Activated CD4-positive, alpha-beta memory T cell treated with anti-CD3 and anti-CD28 coated beads, Interleukin-2, amount 10 ng/mL, durations not matched to agents 7 days and 5 days (primary cell): ENCODE measurements around the gene GRIPAP1. TPM values are rescaled to one million over a fixed set of nuclear protein-coding genes. Genes with fewer than 3 reads are reported as not detected.

Source experiments
- CTCF ChIA-PET: fragments of 350-600 bp; sonication (Branson Sonifier 250); formaldehyde crosslinking; loops from one replicate; lab custom pipeline; 2021; ENCODE audit warnings: antibody characterized with exemption, inconsistent platforms; lab: Charles Lee
- POLR2A ChIA-PET: fragments of 350-600 bp; sonication (Branson Sonifier 250); formaldehyde crosslinking; loops from one replicate; lab custom pipeline; 2021; ENCODE audit warnings: antibody characterized with exemption; lab: Charles Lee
- DNase-seq: peaks from one replicate; pipeline ENCODE4 v3.0.0-alpha.2; 2020
- H3K27ac Mint-ChIP-seq: one replicate; pipeline ENCODE4 v1.8.0; 2021; ENCODE audit warnings: mild to moderate bottlenecking, mixed read lengths
- H3K27me3 Mint-ChIP-seq: one replicate; pipeline ENCODE4 v1.8.0; 2021; ENCODE audit warnings: mixed read lengths
- H3K36me3 Mint-ChIP-seq: one replicate; pipeline ENCODE4 v1.8.0; 2021; ENCODE audit warnings: low read depth, mixed read lengths
- H3K4me1 Mint-ChIP-seq: one replicate; pipeline ENCODE4 v1.8.0; 2021; ENCODE audit warnings: mixed read lengths
- H3K4me3 Mint-ChIP-seq: one replicate; pipeline ENCODE4 v1.8.0; 2021; ENCODE audit warnings: mild to moderate bottlenecking, mixed read lengths
- H3K9me3 Mint-ChIP-seq: one replicate; pipeline ENCODE4 v1.8.0; 2021; ENCODE audit warnings: mixed read lengths
- total RNA-seq, 2 experiments: library from RNA; stranded (reverse); gene quantifications; one replicate each; pipeline ENCODE4 v1.2.3, GENCODE V29; 2021

Gene GRIPAP1
- total RNA-seq, 2 experiments from 2014 or later = 104 to 116 TPM

DNA sequence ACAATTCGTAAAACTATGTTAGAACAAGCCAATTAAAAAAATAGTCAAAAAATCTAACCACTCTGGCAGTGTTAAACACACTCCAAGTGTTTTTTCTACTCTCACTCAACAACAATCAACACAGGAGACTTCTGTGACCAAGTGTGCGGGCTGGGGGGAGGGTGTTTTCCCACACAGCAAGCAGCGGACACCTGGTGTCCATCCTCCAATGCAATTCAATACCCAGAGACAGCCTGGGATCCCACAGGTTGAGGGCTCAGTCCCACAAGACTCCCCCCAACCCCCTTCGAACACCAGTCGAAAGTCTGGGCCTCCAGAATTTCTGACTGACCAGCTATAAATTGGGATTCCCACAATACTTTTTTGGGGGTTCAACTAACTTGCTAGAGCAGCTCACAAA, 74.9 kb downstream of the GRIPAP1 start:
- ChIA-PET CTCF (interaction anchor here (0.9 to 2.5 kb wide), 2 partner anchors 10 to 13 kb away, joined by 3 to 7 read pairs; no protein-coding TSS in a partner anchor), POLR2A (interaction anchor here (1.1 to 1.6 kb wide), 4 partner anchors 8 to 26 kb away, joined by 3 to 7 read pairs (median 4); no protein-coding TSS in a partner anchor)
- peaks cover 44% of the 10 kb centered on the region for H3K36me3 Mint-ChIP-seq
- H3K27ac Mint-ChIP-seq = no peak overlapping the region
- no peaks in the 10 kb centered on the region for H3K9me3 Mint-ChIP-seq
- DNase-seq = no peak
- no peak overlapping the region for H3K4me3 Mint-ChIP-seq
- H3K27me3 Mint-ChIP-seq = no peaks in the 10 kb centered on the region
- peaks cover 36% of the 10 kb centered on the region for H3K4me1 Mint-ChIP-seq

DNA sequence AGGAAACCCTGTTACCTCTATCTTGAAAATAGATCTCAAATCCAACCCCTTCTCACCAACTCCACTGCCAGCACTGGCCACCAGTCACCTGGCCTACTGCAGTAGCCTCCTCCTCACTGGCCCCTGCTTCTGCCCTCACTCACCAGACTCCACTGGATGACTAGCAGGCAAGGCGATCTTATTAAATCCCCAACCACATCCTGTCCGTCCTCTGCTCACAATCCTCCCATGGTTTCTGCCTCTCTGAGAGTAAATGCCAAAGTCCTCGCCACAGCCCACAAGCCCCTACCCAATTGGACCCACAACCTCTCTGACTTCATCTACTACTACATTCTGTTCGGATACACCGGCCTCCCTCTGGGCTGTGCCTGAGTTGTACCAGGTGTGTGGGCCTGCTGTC, 77.8 kb downstream of the GRIPAP1 start:
- no peaks in the 10 kb centered on the region for H3K27me3 Mint-ChIP-seq
- peaks cover 52% of the 10 kb centered on the region for H3K36me3 Mint-ChIP-seq
- peak overlapping the region; percentile 77 for H3K27ac Mint-ChIP-seq
- DNase-seq = no peak
- ChIA-PET CTCF (no interaction called here), POLR2A (interaction anchor here (0.9 to 1.7 kb wide), 4 partner anchors 8 to 16 kb away, joined by 3 to 7 read pairs (median 4); no protein-coding TSS in a partner anchor)
- no peak overlapping the region for H3K4me3 Mint-ChIP-seq
- peaks cover 55% of the 10 kb centered on the region for H3K4me1 Mint-ChIP-seq
- H3K9me3 Mint-ChIP-seq = no peaks in the 10 kb centered on the region

GRCh38 chrX:48923771-48924170, 78.3 kb downstream of the GRIPAP1 start:
- Mint-ChIP-seq H3K36me3 (peaks cover 54% of the 10 kb centered on the region), H3K4me3 (no peak overlapping the region), H3K9me3 (no peaks in the 10 kb centered on the region), H3K27me3 (no peaks in the 10 kb centered on the region), H3K4me1 (peaks cover 55% of the 10 kb centered on the region), H3K27ac (peak overlapping the region; percentile 77)
- ChIA-PET CTCF (no interaction called here), POLR2A (interaction anchor here (0.9 to 1.7 kb wide), 3 partner anchors 7 to 16 kb away, joined by 3 to 5 read pairs (median 4); no protein-coding TSS in a partner anchor)
- no peak for DNase-seq

Other genes starting within 250 kb of the GRIPAP1 start
- gene GLOD5, start 240.5 kb downstream of the GRIPAP1 start, total RNA-seq = not detected
- not detected for gene GATA1, start 215.7 kb downstream of the GRIPAP1 start, total RNA-seq
- 10 to 100 TPM; 89.0 to 90.3 TPM for gene HDAC6, start 200.2 kb downstream of the GRIPAP1 start, total RNA-seq
- not detected for gene ERAS, start 175.8 kb downstream of the GRIPAP1 start, total RNA-seq
- gene PCSK1N, start 166.7 kb downstream of the GRIPAP1 start, total RNA-seq = 1 to 10 TPM; 1.4 to 1.6 TPM
- gene TIMM17B, start 104.5 kb downstream of the GRIPAP1 start, total RNA-seq = 10 to 100 TPM; 55.2 to 60.6 TPM
- gene PQBP1, start 104.3 kb downstream of the GRIPAP1 start, total RNA-seq = 10 to 100 TPM; 78.5 to 79.6 TPM
- gene SLC35A2, start 90.6 kb downstream of the GRIPAP1 start, total RNA-seq = 10 to 100 TPM; 17.9 to 18.3 TPM
- gene PIM2, start 83.2 kb downstream of the GRIPAP1 start, total RNA-seq = 100 to 1,000 TPM; 354 to 359 TPM
- gene OTUD5, start 44.7 kb downstream of the GRIPAP1 start, total RNA-seq = 10 to 100 TPM; 63.2 to 63.7 TPM
- gene KCND1, start 30.4 kb downstream of the GRIPAP1 start, total RNA-seq = 1 to 10 TPM; 4.9 TPM
- 10 to 100 TPM; 32.2 to 32.7 TPM for gene TFE3, start 41.1 kb upstream of the GRIPAP1 start, total RNA-seq
- gene CCDC120, start 56.7 kb upstream of the GRIPAP1 start, total RNA-seq = 1 to 10 TPM; 5.8 to 6.5 TPM
- 10 to 100 TPM; 21.1 to 23.9 TPM for gene PRAF2, start 71.7 kb upstream of the GRIPAP1 start, total RNA-seq
- gene WDR45, start 77.6 kb upstream of the GRIPAP1 start, total RNA-seq = 10 to 100 TPM; 51.1 to 58.7 TPM
- gene GPKOW, start 121.5 kb upstream of the GRIPAP1 start, total RNA-seq = 10 to 100 TPM; 41.9 to 43.6 TPM
- 1 to 10 TPM; 1.6 to 2.0 TPM for gene MAGIX, start 160.5 kb upstream of the GRIPAP1 start, total RNA-seq
- 100 to 1,000 TPM; 267 to 273 TPM for gene PLP2, start 169.6 kb upstream of the GRIPAP1 start, total RNA-seq
- gene PRICKLE3, start 184.1 kb upstream of the GRIPAP1 start, total RNA-seq = 10 to 100 TPM; 19.0 to 20.3 TPM
- 1 to 10 TPM; 1.1 to 1.2 TPM for gene SYP, start 197.9 kb upstream of the GRIPAP1 start, total RNA-seq
- gene CACNA1F, start 231.1 kb upstream of the GRIPAP1 start, total RNA-seq = under 1 TPM; 0.50 to 0.93 TPM
- gene CCDC22, start 233.2 kb upstream of the GRIPAP1 start, total RNA-seq = 10 to 100 TPM; 23.4 to 24.6 TPM